NCI-H1092 treated with DMSO at 0.1 percent for 48 hours (cell line): ENCODE measurements around the gene FAM210A.

ENCODE experiments used
- DNase-seq: peaks from one replicate; lab custom pipeline; 2025; lab: John Stamatoyannopoulos, UW

Gene FAM210A

DNA sequence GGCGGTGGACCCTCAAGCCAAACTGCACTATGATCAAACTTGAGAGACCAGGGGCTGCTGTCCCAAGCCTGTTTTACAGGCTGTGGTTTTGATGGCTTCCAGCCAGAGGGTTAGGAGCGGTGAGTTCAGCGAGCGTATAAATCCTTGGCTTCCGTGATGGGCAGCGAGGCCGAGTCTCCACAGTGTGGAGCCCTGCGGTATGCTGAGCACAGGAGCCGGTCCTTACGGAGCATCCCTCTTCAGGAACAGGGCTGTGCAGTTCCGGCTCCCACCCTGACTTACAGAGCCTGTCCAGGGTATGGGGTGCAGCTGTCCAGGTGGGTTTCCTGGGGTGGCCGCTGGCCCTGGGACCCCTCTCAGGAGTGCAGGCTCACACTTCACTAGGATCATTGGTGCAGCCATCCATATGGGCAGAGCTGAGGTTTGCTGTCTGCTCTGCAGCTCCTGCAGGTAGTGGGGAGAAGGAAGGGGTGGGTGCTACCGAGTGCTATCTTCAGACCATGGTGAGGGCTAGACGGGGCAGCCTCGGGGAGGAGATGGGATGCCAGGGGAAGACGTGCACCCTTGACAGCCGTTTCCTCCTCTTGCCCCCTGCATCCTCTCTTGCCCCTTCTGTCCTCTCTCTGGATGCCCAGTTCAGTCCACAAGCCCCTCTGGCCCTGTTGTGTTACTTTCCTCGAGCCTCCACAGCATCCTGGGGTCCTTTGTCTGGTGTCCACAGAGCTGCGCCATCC is 104.3 kb downstream of the FAM210A start:
- DNase-seq = no peak

DNA sequence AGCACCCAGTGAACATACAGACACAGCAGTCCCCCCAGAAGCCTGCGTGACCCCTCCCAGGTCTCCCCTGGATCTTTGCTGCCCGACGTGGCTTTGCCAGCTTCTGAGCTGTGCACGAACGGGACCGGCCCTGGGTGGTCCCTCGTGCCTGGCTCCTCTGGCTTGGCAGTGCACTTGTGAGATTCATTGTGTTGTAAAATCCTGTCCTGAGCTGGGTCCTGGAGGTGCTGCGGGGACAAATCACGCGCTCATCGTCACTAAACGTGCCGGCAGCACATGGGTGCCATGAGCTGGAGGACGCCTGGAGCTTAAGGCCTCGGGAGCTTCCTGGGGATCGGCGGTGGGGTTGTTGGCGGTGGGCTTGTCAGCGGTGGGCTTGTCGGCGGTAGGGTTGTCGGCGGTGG is 104.9 kb downstream of the FAM210A start:
- no peak for DNase-seq

DNA sequence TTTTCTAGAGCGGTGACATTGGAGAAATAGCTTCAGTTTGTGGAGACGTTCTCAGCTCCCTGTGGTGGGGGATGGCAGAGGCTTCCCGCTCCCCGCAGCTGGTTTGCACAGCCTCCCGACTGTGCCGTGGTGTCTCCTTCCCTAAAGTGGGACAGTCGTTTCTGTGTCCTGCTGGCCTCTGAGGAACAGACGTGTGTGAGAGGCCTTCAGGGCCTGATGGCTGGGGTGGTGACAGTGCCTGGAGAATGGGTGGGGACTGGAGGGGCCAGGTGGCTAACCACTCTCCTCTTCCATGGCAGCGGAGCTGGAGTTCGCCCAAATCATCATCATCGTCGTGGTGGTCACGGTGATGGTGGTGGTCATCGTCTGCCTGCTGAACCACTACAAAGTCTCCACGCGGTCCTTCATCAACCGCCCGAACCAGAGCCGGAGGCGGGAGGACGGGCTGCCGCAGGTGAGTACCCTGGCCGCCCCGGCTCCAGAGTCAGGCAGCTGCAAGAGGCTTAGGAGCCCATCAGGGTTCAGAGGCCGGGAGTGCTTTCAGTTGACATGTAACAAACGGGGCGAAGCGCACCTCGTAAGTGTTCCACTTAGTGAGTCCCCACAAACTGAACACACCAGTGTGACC is 105.4 kb downstream of the FAM210A start:
- DNase-seq = no peak

DNA sequence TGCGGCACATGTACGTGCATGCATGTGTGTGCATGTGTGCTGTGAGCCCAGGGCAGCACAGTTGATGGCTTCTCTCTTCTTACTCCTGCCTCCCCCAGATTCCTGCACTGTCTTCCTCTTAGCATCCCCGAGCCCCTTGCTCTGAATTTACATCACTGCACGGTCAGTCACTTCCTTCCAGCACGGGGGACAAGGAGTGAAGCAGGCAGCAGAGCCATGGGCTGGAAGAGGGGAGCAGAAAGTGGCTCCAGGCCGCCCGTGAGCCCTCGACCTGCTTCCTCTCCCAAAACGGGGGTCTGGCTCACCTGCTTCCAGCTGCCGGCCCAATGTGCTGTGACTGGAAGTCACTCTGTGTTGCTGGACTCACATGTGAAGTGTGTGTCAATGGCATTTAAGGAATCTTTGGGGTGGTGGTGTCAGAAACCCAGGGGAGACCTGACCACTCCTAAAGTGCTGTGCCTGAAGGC is 106.1 kb downstream of the FAM210A start:
- DNase-seq = no peak

DNA sequence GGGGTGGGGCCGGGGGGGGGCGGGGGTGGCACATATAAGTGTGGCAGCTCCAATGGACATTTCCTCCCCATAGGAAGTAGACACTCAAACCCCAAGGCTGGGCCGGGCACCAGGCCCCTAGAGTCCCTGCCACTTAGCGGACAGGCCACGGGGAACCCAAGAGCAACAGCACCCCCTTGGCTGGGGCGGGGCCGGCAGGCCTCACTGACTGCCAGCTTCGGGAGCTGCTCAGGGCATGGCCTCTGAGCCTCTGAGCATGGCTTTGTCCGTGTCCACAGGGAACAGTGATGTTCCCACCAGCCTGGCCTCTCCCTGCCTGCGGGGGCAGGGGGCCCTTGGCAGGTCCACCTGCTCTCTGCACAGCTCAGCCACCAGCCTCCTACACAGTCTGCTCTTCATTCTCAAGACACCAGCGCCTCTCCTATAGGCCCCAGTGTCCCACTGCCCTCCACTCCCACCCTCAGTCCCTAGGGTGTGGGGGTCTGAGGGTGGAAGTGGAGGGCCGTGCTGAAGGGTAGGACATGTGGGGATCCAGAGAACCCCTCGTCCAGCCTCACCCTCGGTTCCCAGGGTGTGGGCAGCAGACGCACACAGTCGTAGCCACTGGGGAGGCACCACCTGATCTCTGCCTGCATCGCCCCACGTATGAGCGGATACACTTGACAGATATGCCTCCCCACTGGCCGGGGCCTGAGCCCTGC is 106.7 kb downstream of the FAM210A start:
- DNase-seq = no peak

DNA sequence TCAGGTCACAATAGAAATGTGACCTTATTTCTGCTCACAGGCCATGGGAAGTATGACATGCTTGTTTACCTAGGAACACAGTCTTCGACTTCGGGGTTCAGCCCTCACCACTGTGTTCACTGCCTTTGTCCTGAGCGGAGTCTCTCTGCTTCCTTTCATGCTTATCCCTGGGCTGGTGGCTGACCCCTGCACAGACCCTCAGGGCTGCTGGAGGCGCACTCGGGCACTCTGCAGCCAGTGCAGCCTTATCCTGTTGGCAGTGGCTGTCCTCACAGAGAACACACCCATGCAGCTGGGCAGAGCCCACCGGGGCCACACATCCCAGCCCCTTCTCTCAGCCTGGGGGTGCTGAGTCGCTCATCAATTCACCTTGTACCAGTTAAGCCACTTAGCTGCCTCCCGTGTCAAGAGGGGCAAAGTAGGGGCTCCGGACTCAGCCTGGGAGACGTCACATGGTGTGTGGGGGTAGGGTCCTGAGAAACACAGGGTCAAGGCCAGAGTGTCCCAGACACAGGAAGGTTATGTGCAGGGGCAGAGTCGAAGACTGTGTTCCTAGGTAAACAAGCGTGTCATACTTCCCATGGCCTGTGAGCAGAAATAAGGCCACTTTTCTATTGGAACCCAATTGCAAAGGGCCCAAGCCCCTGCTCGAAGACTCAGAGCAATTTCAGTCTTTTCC is 107.5 kb downstream of the FAM210A start:
- no peak for DNase-seq

DNA sequence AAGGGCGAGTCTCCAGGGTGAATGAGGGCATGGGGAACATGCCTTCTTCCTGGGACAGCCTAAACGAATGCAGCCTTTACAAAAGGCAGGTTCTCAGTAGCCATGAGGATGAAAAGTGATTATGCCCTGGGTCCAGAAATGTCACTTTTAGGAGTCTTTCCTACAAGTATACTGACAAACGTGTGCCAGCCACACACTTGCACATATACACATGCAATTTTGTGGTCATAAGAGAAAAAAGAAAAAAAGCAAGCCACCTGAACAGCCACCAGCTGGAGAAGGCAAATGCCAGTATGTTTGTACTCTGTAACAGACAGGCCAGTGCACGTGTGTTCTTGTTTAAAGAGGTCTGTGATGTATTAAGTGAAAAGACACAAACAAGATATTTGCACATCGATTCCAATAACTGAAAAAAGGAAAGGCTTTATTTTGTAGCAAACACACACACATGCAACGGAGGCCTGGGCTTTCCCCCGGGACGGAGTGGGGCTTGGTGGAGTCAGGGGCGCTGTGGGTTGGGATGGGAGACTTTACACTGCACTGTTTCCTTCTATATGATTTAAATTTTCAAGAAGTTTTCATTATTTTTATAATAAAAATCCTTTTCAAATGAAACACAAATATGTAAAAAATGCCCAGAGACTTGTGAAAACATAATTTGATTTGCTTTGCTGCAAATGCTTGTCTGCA is 108.4 kb downstream of the FAM210A start:
- DNase-seq = no peak

DNA sequence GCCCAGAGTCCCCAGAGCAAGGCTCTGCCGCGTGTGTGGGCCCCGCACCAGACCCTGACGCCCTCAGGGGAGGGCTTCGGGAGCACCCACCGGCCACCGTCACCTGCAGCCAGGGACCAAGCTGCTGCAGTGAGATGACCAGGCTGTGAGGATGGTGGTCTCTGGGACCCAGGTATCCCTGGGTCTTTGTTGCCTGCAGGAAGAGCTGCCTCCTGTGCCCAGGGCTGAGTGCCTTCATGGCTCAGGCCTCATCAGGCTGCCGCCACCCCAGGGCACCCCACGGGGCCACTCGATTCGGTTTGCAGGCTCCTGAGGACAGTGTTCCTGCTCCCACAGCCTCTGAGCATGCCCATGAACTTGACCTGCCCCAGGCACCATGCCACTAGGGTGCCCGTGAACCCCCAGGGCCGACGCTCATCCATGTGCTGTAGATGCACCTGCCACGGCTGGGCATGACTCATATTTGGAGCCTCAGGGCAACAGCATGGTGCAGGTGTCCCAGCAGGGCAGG is 109.8 kb downstream of the FAM210A start:
- DNase-seq = no peak

DNA sequence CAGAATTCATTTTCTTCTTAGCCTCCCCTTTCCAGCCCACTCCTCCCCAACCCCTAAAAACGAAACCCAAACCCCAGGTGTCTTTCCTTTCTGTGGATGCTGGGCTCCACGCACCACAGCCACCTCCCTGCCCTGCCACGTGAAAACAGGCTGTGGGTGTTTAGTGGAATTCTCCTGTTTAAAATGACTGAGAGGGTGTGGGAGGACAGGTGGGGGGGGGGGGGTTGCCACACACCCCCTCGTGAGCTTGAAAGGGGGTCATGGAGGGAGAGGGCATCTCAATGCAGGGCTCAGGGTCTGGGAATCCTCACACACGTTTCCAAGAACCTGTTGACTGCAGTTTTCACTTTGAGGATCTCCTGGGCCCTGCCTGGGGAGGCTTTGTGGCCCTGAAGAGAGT is 110.3 kb downstream of the FAM210A start:
- no peak for DNase-seq

DNA sequence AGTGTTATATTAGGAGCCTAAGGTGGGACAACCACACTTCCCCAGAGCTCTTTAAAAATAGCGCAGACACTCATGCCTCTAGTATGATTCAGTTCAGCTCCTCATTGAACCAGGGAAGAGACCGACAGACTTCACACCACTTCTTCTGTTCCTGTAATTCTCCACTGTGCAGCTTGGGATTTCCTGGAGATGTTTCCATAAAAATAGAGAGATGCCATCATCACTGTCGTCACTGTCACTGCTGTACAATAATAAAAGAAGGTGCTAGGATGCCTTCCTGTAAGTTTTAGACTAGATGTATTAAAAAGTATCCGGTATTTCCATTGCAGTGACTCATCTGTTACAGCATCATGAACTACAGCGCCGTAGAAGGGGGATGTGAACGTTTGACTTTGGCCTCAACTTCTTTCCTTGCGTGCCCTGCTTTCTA is 110.9 kb downstream of the FAM210A start:
- DNase-seq = no peak

DNA sequence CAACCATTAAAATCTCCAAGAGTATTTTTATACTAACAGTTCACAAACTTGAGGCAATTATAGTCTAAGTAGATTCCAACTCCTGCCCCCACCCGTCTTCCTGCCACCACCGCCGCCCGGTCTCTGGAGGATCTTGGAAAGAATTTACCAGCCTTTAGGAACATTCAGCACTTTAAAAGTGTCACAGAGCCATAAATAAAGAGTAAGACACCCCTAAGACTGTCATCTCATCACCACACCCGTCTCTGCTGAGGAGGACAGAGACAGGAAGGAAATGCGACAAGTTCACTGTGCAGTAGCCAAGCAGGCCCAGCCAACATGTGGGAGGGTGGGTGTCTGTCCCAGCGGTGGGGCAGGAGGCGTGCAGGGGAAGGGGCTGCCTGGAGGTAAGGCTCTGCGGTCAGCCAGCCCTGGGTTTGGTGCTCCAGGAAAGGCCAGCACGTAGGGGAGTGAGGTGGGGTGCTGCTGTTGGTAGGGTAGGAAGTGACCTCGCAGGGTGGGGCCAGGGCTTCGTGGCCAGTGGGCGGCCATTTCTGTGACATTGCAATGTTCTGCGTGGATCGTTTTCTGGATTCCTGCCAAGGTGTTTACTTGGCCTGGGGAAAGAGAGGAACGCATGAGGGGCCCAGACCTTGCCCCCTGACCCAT is 111.6 kb downstream of the FAM210A start:
- no peak for DNase-seq

DNA sequence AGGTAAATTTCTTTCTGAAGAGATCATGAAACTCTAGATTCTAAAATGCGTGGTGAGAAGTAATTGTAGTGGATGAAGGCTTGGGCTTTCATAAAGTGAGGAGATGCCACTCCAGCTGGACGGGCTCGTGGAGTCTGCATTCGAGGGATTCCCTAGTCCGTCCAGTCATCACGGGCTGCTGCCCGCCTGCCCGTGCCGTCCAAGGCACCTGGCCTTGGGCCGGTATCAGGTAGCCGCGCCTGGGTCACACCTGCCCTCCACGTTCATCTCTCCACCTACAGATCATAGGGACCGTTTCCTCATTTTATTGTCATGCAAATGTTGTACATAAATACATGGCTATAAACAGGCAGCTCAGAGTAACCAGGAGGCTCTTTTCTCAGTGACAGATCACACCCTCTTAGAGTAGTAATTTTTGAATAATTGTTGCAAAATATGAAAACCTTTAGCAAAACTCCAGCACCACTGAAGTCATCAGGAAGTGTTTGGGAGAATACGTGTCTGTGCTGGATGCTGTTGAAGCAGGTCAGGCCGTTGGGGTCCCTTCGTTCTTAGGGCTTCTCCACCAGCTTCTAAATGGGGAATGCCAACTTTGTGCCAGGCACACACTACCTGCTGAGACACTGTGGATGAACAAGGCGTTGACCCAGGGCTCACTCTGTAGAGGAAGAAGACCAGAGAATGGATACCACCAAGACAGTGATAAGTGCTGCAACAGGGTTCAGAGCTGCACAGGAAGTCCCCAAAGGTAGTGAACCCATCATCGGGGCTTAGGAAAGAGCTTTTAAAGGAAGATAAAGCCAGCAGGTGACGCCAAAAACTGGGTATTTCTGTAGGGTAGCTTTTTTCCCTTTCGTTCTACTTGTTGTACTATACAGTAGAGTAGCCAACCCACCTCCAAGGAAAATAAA is 112.5 kb downstream of the FAM210A start:
- DNase-seq = no peak
